Caki2 (cell line): Measurements from ENCODE around the gene NRG3. TPM values are rescaled to one million over a fixed set of nuclear protein-coding genes. Genes with fewer than 3 reads are reported as not detected.
"Not testable (repeated sequence)": the region's sequence is repeated elsewhere in the genome, so short reads cannot be mapped to it uniquely, and the experiment has no call there.

Experiments
- DNase-seq: peaks from one replicate; pipeline ENCODE4 v3.0.0-alpha.2; 2015; ENCODE audit warnings: low read depth
- in situ Hi-C: cut with HindIII; loops from 2 replicates; pipeline ENCODE4 v1.10.0; 2016; ENCODE audit warnings: low sequenced_read_pairs, low pct_unique_long_range_greater_than_20kb, mixed read lengths
- total RNA-seq: library from RNA; depleted of rRNA; stranded (reverse); fragments of >200 nt; shearing (Covaris generic); gene quantifications from 2 replicates; pipeline ENCODE4 v1.2.3, GENCODE V29; 2014; ENCODE audit warnings: low replicate concordance

Gene NRG3
- total RNA-seq, 1 experiment from 2014 or later = 0.95 TPM

DNA sequence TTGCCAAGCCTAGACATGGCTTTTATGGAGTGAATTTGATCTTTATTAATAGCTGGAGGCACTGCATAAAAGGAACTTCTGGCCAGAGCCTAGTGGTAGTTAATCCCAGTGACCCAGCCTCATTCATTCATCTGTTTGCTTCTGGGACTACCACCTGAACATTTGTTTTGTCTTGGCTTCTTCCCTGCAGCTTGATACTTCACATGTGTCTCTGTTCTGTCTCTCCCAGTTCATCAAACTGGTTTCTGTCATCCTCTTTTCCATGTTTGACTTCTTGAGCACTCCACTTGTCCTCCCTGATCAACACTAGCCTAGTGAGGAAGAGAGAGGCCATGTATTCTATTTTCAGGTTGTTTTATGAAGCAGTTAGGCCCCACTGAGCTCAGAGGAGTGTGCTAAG, 163.6 kb downstream of the NRG3 start:
- in situ Hi-C loops = no loop called here
- DNase-seq = no peak

DNA sequence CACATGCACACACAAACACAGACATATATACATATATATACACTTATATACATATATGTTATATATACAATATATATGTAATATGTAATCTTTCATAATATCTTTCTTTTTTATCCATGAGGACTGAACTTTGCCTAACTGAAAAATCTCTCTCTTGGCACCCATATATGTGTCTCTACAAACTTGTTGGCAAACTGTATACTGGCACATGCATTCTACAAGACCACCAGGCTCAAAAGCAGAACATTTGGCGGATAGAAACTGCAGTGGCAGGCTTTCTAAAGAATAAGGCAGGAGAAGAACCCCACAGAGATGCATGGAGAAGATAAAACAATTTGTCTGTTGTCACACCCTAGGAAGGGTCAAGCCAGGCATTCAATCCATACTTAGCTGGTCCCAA, 165.3 kb downstream of the NRG3 start:
- no peak for DNase-seq
- in situ Hi-C loops = no loop called here

DNA sequence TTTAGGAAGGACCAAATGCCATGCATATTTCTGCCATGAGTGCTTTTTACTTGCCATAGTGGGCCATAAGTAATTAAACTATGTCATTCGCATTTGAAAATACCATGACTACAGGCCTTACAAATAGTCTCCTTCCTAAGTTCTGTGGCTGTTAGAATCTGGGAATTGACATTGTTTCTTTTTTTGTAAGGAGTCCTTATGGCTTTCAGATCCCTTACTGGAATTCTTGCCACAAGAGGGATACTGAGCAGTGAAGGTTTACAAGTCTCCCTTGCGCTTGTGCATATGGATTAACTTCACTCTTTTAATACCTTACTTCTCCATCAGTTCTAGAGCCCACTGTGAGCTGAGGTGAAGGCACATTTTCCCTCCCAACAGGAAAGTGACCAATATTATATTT, 166.0 kb downstream of the NRG3 start:
- in situ Hi-C loops = no loop called here

GRCh38 chr10:82056391-82056790, 181.4 kb downstream of the NRG3 start:
- DNase-seq = no peak
- in situ Hi-C loops = no loop called here

More for the DNA sequence above, 166.0 kb downstream of the NRG3 start:
- peak; percentile 2 for DNase-seq

DNA sequence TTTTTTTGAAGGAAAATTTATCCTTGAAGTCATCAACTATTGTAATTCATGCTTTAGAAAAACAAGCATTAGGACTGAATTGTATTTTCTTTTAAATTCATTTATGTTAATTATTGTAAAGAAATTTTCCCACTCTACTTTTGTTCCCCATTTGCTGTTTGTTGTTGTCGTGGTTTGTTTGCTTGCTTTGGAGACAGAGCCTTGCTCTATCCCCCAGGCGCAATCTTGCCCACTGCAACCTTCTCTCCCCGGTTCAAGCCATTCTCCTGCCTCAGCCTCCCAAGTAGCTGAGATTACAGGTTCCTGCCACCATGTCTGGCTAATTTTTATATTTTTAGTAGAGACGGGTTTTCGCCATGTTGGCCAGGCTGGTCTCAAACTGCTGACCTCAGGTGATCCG, 192.2 kb downstream of the NRG3 start:
- DNase-seq, in situ Hi-C loops: not testable (repeated sequence)

DNA sequence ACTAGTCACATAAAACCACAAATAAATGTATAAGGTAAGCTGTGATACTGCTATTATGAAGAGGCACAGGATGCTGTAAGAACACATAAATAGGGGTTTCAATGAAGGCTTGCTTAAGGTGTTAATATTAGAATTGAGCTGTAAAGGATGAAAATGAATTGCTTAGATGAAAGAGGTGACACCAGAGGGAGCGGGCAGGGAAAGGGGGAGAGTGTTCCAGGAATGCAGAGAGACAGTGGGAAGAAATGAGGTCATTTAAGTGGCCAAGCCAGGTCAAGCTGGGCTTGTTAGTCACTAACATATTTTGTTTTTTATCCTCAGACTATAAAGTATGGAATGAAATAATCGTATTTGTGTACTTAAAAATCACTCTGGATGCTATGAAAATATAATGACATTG, 193.5 kb downstream of the NRG3 start:
- no peak for DNase-seq
- in situ Hi-C loops = no loop called here

GRCh38 chr10:82071231-82071630, 196.2 kb downstream of the NRG3 start:
- no peak for DNase-seq
- in situ Hi-C loops = no loop called here

DNA sequence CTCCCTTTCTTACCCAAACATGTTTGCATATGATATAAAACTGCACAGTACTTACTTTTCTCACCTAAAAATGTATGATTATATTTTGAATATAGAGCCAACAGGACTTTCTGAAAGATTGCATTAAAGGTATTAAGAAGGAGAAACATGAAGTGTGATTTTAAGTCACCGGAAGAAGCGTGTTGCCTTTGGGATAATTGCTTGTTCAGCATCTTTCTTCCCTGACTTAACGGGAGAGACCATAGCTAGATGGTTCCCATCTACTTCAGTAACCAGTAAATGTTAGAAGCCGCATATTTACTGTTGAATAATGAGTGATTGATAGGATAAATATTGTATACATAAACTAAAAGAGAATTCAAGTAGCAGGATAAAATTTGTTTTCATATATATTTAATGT, 197.1 kb downstream of the NRG3 start:
- DNase-seq = no peak
- in situ Hi-C loops = no loop called here

DNA sequence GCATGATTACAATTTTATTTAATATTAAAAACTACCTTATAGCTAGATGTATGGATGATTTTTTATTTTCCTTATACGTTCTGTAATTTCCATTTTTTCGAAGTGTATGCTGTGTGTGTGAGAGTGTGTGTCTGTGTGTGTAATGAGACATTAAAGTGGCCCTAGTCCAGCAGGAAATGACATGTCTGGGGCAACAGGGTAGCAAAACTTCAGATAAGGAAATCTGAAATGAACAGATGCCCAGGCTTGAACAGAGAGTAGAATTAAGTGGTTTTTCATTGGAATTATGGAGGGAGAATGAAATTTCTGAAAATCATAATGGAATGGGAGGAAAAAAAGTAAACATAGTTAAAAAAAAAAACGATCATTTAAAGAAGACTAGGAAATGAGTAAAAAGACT, 200.6 kb downstream of the NRG3 start:
- in situ Hi-C loops = no loop called here
- no peak for DNase-seq

GRCh38 chr10:82084496-82084895, 209.5 kb downstream of the NRG3 start:
- no peak for DNase-seq
- in situ Hi-C loops = no loop called here

DNA sequence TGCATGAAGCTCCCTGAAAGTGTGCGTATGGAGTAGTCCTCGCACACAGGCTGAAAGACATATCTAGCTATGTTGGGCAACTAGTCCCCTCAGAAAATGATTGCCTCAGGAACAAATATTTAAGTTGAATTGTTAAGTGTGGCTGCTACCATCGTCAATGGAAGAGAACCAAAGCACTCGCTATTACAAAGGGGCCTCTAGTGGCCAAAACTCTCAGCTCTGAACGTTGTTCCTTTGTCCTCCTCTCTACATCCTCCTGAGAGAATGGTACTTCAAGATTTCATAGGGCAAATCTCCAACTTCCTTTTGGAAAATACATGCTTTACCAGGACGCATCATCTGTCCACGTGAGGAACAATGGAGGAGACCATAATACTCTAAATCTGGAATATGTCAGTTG, 209.9 kb downstream of the NRG3 start:
- DNase-seq = no peak
- in situ Hi-C loops = no loop called here

- peak; percentile 4 for DNase-seq
- in situ Hi-C loops = no loop called here
Measured at GRCh38 chr10:82089327-82089726, 214.3 kb downstream of the NRG3 start.

DNA sequence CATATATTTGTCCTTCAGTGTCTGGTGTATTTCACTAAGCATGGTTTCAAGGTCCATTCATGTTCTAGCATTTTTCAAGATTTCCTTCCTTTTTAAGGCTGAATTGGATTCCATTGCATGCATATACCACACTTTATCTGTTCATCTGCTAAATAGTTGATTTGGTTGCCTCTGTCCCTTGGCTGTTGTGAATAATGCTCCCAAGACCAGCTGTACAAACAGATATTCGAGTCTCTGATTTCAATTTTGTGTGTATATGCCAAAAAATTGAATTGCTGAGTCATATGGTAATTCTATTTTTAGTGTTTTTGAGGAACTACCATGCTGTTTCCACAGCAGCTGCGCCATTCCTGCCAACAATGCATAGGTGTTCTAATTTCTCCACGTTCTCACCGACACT, 216.4 kb downstream of the NRG3 start:
- DNase-seq = no peak
- in situ Hi-C loops = no loop called here

- in situ Hi-C loops = no loop called here
- DNase-seq = no peak
Measured at GRCh38 chr10:82092111-82092510, 217.1 kb downstream of the NRG3 start.

DNA sequence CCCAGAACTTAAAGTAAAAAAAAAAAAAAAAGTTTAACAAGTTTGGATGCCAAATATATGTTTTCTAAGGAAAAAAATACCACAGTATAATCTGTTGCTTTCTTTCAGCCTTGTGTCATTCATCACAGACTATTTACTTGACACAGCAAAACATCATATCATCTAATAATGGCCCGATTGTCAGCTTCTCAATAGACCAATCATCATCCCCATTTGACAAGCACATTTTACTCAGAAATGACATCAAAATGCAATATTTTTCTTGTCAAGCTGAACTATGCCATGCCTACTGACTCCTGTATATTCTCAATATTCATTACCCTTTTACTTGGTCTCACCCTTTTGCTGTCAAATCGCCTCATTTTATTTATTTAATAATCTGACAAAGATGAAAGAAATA, 249.7 kb downstream of the NRG3 start:
- in situ Hi-C loops = no loop called here
- no peak for DNase-seq

GRCh38 chr10:82128527-82128926, 253.5 kb downstream of the NRG3 start:
- no peak for DNase-seq
- in situ Hi-C loops = no loop called here

- no peak for DNase-seq
- in situ Hi-C loops = no loop called here
Measured at GRCh38 chr10:82136103-82136502, 261.1 kb downstream of the NRG3 start.

DNA sequence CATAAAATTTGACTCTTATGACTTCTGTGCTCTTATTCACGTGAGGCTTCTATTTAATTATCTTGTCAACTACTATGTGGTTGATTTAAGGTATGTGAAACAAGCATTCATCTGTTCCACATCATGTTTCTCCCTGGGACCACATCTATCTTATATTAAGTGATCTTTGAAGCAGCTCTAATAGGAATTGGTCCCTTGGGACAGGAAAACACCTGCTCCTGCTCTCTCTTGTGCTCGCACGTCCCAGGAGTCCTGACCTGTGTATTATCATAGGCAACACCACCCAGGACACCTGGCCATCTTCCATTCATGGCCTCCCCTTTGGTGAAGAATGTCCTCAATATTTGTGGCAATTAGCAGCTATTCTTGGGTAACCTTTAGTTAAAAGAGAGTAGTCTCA, 269.2 kb downstream of the NRG3 start:
- no peak for DNase-seq
- in situ Hi-C loops = no loop called here

- DNase-seq = no peak
- in situ Hi-C loops = no loop called here
Measured at GRCh38 chr10:82148764-82149163, 273.8 kb downstream of the NRG3 start.

- in situ Hi-C loops = no loop called here
Measured at GRCh38 chr10:82149674-82150073, 274.7 kb downstream of the NRG3 start.

More at GRCh38 chr10:82149674-82150073, 274.7 kb downstream of the NRG3 start:
- no peak for DNase-seq
